Thymus (tissue), 11 donors: Measurements from ENCODE around the gene C17orf100. TPM values are rescaled to one million over a fixed set of nuclear protein-coding genes. Genes with fewer than 3 reads are reported as not detected.

Experiments used
- DNase-seq, 9 donors: peaks; one replicate each; pipeline ENCODE4 v3.0.0-alpha.2; 2013; ENCODE audit warnings: low spot score in 9 of 9, low read depth in 6 of 9, missing footprints in 1 of 9
- H3K27ac ChIP-seq, 2 donors: one replicate each; pipeline ENCODE4 v1.5.1; 2013; ENCODE audit warnings: control low read depth in 1 of 2, low read depth in 1 of 2, low read length in 1 of 2, mild to moderate bottlenecking in 1 of 2, moderate library complexity in 1 of 2
- H3K27me3 ChIP-seq, 2 donors: one replicate each; pipeline ENCODE4 v1.5.1; 2013; ENCODE audit warnings: low read length in 1 of 2; ENCODE audit not compliant: control insufficient read depth in 2 of 2, insufficient read depth in 1 of 2
- H3K36me3 ChIP-seq, 2 donors: one replicate each; pipeline ENCODE4 v1.5.1; 2013; ENCODE audit warnings: low read length in 1 of 2, mild to moderate bottlenecking in 1 of 2, moderate library complexity in 1 of 2; ENCODE audit not compliant: control insufficient read depth in 2 of 2, insufficient read depth in 2 of 2
- H3K4me1 ChIP-seq, 2 donors: one replicate each; pipeline ENCODE4 v1.5.1; 2013; ENCODE audit warnings: low read length in 2 of 2; ENCODE audit not compliant: control insufficient read depth in 2 of 2, insufficient read depth in 2 of 2
- H3K4me3 ChIP-seq, 2 donors: one replicate each; pipeline ENCODE4 v1.5.1; 2013; ENCODE audit warnings: low read length in 2 of 2, control low read depth in 1 of 2, mild to moderate bottlenecking in 1 of 2
- H3K9me3 ChIP-seq, 2 donors: one replicate each; pipeline ENCODE4 v1.5.1; 2013; ENCODE audit warnings: low read length in 1 of 2, mild to moderate bottlenecking in 1 of 2; ENCODE audit not compliant: control insufficient read depth in 2 of 2, insufficient read depth in 1 of 2
- WGBS: extraction: QIAGEN DNeasy Blood & Tissue Kit; methylation state at CpG from one replicate; pipeline ENCODE4 v1.1.7; 2013; 5-methylcytosine and 5-hydroxymethylcytosine counted together
- polyA plus RNA-seq: library from polyadenylated mRNA; stranded (reverse); fragments of 200-250 nt; gene quantifications from one replicate; pipeline ENCODE4 v1.2.3, GENCODE V29; 2013
- total RNA-seq: library from RNA; stranded (reverse); fragments of 120-200 nt; gene quantifications from one replicate; pipeline ENCODE4 v1.2.4, GENCODE V29; 2013
- donor health status: healthy.

Gene C17orf100
- total and polyA plus RNA-seq, 2 donors, result 0.90 to 5.2 TPM

GRCh38 chr17:6671431-6671830 lies 19.9 kb downstream of the C17orf100 start:
- 93% methylated on average over 7 of the region's 7 CpGs for whole genome bisulfite sequencing
- no peak for DNase-seq
- no peak overlapping the region for H3K27ac ChIP-seq

GRCh38 chr17:6674586-6674985 lies 23.0 kb downstream of the C17orf100 start:
- WGBS, result 96% methylated on average over 13 of the region's 13 CpGs
- no peak for DNase-seq
- H3K9me3 ChIP-seq, result no peaks in the 10 kb centered on the region
- H3K36me3 ChIP-seq, result no peaks in the 10 kb centered on the region
- no peak overlapping the region for H3K27ac ChIP-seq
- H3K27me3 ChIP-seq, result peaks cover 2 to 34% of the 10 kb centered on the region in 2 donors
- no peak overlapping the region for H3K4me3 ChIP-seq
- H3K4me1 ChIP-seq, result peaks cover 0 to 5% of the 10 kb centered on the region in 2 donors

More at GRCh38 chr17:6671431-6671830, 19.9 kb downstream of the C17orf100 start:
- no peaks in the 10 kb centered on the region for H3K36me3 ChIP-seq
- H3K27me3 ChIP-seq, result peaks cover 2 to 23% of the 10 kb centered on the region in 2 donors
- H3K4me3 ChIP-seq, result no peak overlapping the region
- H3K4me1 ChIP-seq, result no peaks in the 10 kb centered on the region
- H3K9me3 ChIP-seq, result no peaks in the 10 kb centered on the region

- Histone ChIP-seq H3K9me3 (no peaks in the 10 kb centered on the region), H3K4me1 (peaks cover 0 to 5% of the 10 kb centered on the region in 2 donors), H3K27me3 (peaks cover 2 to 30% of the 10 kb centered on the region in 2 donors), H3K27ac (no peak overlapping the region), H3K36me3 (no peaks in the 10 kb centered on the region), H3K4me3 (no peak overlapping the region)
- no peak for DNase-seq
- WGBS, result 85% methylated on average over 11 of the region's 11 CpGs
Measured at GRCh38 chr17:6675201-6675825, 23.8 kb downstream of the C17orf100 start.

GRCh38 chr17:6676802-6677157 lies 25.2 kb downstream of the C17orf100 start:
- Histone ChIP-seq H3K27ac (no peak overlapping the region), H3K4me3 (no peak overlapping the region), H3K4me1 (peaks cover 0 to 5% of the 10 kb centered on the region in 2 donors), H3K36me3 (no peaks in the 10 kb centered on the region), H3K27me3 (peaks cover 2 to 36% of the 10 kb centered on the region in 2 donors), H3K9me3 (no peaks in the 10 kb centered on the region)
- 77% methylated on average over 6 of the region's 6 CpGs for WGBS
- DNase-seq, result no peak

GRCh38 chr17:6677158-6677831 lies 25.7 kb downstream of the C17orf100 start:
- H3K4me1 ChIP-seq, result peaks cover 0 to 5% of the 10 kb centered on the region in 2 donors
- H3K4me3 ChIP-seq, result no peak overlapping the region
- H3K27me3 ChIP-seq, result peaks cover 2 to 37% of the 10 kb centered on the region in 2 donors
- H3K36me3 ChIP-seq, result no peaks in the 10 kb centered on the region
- 24% methylated on average over 16 of the region's 16 CpGs for WGBS
- H3K9me3 ChIP-seq, result no peaks in the 10 kb centered on the region
- DNase-seq, result no peak
- no peak overlapping the region for H3K27ac ChIP-seq

- 78% methylated on average over 7 of the region's 7 CpGs for WGBS
- Histone ChIP-seq H3K27ac (no peak overlapping the region), H3K4me3 (no peak overlapping the region), H3K36me3 (no peaks in the 10 kb centered on the region), H3K4me1 (peaks cover 0 to 5% of the 10 kb centered on the region in 2 donors), H3K27me3 (peaks cover 2 to 40% of the 10 kb centered on the region in 2 donors), H3K9me3 (no peaks in the 10 kb centered on the region)
- DNase-seq, result no peak
Measured at GRCh38 chr17:6677946-6678345, 26.4 kb downstream of the C17orf100 start.

GRCh38 chr17:6679241-6679640 lies 27.7 kb downstream of the C17orf100 start:
- Histone ChIP-seq H3K4me3 (no peak overlapping the region), H3K4me1 (peaks cover 0 to 5% of the 10 kb centered on the region in 2 donors), H3K36me3 (no peaks in the 10 kb centered on the region), H3K27me3 (peaks cover 2 to 43% of the 10 kb centered on the region in 2 donors), H3K9me3 (no peaks in the 10 kb centered on the region), H3K27ac (no peak overlapping the region)
- WGBS, result 89% methylated on average over 6 of the region's 6 CpGs
- no peak for DNase-seq

GRCh38 chr17:6681176-6681575 lies 29.6 kb downstream of the C17orf100 start:
- no peaks in the 10 kb centered on the region for H3K9me3 ChIP-seq
- H3K27ac ChIP-seq, result no peak overlapping the region
- no peaks in the 10 kb centered on the region for H3K36me3 ChIP-seq
- peaks cover 0 to 5% of the 10 kb centered on the region in 2 donors for H3K4me1 ChIP-seq
- WGBS, result 87% methylated on average over 4 of the region's 4 CpGs
- no peak overlapping the region for H3K4me3 ChIP-seq
- DNase-seq, result no peak
- peaks cover 2 to 46% of the 10 kb centered on the region in 2 donors for H3K27me3 ChIP-seq

- H3K27me3 ChIP-seq, result peaks cover 0 to 41% of the 10 kb centered on the region in 2 donors
- no peaks in the 10 kb centered on the region for H3K9me3 ChIP-seq
- H3K27ac ChIP-seq, result no peak overlapping the region
- H3K36me3 ChIP-seq, result no peaks in the 10 kb centered on the region
- 94% methylated on average over 5 of the region's 5 CpGs for WGBS
- DNase-seq, result no peak
- H3K4me3 ChIP-seq, result no peak overlapping the region
- peaks cover 0 to 5% of the 10 kb centered on the region in 2 donors for H3K4me1 ChIP-seq
Measured at GRCh38 chr17:6681671-6682070, 30.1 kb downstream of the C17orf100 start.
